DMS53 (cell line): ENCODE measurements around the gene NAPEPLD.

Source experiments
- DNase-seq: peaks from one replicate; lab custom pipeline; 2025; lab: John Stamatoyannopoulos, UW

The NAPEPLD gene

DNA sequence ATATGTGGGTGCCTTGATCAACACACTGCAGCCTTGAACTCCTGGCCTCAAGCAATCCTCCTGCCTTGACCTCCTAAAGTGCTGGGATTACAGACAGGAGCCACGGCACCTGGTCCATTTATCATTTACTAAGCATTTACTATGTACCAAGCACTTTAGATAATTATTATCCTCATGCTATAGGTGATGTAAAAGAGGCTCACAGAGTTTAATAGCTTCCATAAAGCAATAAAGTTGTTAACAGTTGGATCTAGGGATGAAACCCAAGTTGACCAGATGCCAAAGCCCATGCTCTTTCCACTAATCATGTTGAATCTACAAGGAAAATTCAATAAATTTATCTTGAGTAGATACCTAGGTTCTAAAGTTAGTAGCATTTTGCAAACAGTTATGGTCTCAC lies 5.0 kb downstream of the NAPEPLD start:
- DNase-seq, result no peak

DNA sequence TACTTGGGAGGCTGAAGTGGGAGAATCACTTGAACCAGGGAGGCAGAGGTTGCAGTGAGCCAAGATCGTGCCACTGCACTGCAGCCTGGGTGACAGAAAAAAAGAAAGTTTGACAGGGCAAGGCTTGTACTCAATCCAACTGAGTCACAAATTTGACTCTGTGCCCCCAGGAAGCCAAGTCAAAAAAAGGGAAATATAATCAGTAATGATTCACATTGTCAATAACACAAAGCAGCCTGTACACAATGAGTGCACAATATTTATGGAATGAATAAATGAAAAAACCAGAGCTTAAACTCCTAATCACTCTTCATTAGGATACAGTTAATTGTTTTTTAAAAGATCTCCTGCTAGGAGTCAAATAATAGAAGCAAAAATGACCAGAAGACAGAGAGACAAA lies 6.4 kb downstream of the NAPEPLD start:
- DNase-seq, result no peak

DNA sequence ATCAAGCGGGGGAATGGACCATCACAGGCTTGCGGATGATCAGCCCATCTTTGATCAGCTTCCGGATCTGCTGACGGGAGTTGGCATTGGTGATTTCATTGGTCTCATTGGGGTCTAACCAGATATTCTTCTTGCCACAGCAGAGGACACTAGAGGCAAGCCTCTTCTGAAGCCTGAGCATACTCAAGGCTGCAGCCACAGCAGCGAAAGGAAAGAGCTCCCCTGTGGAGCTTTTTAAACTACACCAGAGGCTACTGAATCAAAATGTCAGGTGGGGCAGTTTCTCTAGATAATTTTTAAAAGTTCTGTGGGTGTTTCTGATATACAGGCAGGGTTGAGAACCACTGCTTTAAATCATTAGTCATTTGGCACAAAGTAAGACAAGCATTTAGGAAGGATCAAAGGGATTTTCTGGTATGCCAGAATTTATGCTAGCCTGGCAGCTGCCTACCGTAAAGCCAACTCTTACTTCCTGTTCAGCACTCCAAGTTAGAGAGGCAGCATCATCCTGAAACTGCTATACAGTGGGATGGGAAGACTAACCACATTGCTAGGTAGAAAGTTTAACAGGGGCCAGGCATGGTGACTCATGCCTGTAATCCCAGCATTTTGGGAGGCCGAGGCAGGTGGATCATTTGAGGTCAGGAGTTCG lies 7.0 kb downstream of the NAPEPLD start:
- no peak for DNase-seq

DNA sequence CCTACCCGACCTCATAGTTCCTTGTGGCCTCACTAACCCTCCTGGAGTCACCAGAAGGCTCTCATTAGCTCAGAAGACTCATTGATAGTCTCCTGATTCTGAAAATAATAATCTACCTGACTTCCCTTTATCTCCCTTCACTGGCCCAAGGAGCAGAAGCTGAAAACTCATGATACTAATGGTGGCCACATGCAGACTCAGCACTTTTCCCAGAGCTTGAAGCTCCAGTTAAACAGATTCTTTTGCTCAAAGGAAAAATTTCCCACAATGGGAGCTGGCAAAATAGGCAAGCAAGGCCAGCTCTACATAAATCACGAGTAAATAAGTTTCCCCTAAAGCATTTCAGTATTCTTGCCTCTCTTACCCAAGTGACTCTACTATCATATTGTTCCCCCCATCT lies 8.2 kb downstream of the NAPEPLD start:
- DNase-seq, result no peak

DNA sequence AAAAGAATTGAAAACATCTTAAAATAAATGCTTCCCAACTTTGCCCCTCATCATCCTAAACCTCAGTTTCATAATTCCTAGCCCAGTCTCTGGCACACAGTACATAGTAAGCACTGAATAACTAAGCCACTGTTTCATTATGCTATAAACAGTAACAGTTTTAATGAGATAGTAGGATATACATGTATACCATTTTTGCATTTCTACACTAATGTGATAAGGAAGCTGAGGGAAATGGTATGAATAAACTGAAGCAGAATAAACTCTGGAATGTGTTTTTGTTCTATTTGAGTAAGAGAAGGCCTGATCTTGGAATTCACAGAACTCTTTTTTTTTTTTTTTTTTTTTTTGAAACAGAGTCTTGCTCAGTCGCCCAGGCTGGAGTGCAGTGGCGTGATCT lies 8.8 kb downstream of the NAPEPLD start:
- DNase-seq, result no peak

DNA sequence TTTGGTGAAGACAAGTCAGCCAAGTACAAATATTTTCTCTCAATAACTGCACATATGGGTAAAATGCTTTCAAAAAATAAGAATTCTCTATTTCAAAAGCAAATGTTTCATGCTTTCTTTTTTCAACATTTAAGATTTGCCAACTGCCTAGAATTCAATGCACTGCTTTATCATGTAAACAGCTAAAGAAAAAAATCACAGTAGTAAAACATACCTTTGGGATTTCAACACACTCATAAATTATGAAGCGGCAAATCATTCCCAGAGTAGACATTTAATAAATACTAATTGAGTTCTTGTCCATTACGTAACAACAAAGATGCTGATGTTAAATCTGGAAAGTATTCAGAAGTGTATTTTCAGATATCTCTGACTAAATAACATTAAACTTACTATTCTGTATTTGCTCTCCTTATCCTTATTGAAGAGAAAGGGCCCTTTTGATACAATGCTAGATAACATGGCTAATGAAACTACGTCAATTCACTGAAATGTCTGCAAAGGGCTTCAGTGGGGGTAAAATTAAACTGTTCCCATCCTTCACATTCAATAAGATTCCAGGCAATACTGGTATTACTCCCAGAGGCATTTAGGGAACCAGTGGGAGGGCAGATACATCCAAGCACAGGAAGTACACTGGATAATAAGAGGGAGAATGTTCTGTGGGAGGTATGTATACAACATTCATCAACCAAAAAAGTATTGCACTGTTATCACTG lies 13.9 kb downstream of the NAPEPLD start:
- DNase-seq, result no peak

DNA sequence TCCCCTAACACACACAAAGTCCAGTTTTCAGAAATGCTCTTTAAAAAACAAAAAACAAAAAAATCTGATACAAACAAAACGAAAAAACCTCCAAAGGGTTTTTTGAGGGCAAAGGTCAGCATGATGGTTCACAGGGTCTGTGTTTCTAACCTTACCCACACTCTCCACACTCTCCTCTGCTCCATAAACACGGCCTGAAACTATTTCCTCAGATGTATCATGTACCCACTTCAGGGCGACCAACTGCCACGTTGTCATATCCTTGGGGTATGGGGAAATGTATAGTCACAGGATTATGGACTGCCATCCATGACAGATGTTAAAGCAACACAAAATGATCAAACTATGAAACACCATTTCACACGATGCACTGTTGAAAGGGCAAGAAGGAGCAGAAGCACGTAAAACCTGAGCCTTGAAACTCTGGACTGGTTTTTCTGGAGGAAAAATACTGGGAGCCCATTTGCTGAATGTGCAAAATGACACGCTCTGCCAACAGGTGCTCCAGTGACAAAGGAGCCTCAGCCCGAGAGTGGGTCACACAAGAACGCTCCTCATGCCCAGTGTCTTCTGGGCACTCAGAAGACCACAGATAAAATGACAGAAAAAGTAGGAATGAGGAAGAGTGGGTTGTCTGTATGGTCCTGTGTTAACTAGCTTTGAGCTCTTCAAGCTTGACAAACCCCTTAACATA lies 15.8 kb downstream of the NAPEPLD start:
- DNase-seq, result no peak

DNA sequence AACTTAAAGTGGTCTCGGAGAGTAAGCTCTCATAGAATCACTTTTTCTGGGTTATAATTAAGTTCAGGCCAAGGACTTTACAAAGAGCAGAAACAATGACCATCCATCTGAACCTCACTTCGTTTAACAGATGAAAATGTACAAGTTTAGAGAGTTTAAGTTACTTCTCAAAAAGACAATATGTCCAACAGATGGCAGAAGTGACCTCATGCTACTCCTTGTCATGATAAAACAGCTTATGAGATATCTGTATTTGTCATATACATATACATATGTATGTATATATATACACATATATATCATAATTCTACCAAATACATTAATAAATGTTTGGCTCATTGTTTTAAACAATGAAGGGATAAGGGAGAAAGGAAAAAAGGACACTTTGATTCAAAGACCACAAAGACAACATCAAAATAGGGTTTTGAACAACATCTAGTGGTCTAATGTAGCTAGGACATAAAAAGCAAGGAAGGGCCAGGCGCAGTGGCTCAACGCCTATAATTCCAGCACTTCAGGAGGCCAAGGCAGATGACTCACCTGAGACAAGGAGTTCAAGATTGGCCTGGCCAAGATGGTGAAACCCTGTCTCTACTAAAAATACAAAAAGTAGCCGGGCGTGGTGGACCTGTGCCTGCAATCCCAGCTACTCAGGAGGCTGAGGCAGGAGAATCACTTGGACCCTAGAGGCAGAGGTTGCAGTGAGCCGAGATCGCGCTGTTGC lies 17.8 kb downstream of the NAPEPLD start:
- DNase-seq, result no peak

DNA sequence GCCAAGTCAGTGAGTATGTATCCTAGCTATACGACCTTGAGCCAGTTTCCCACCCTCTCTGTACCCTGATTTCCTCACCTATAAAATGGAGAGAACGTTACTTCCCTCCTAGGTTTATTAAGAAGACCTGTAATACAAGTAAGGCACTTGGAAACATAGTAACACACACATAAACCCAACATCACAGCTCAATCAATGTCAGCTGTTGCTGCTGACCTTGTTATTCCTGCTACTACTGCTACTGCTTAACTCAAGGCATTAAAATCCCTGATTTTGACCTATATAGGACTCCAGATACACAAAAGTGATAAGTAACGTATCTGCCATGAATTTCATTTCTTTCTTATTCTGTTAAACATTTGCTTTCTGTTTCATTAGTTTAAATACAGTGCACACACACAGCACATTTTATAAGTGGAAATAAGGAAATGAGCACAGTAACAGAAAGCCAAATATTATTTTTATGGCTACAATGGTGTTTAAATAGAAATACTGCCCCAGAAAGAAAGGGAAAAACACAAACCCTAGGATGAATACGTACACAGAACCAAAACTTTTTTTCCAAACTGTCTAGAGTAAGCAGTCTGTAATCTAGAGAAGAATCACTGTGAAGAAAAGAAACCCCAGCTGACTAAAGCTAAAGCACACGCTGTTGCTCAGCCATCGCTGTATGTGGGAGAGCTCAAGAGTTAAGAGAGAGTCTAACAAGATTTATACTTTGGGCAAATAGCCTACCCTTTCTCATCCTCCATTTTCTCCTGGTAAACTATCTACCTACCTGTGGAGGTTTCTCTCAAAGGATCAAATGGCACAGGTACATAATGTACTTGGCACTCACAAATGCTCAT lies 19.0 kb downstream of the NAPEPLD start:
- DNase-seq, result no peak

DNA sequence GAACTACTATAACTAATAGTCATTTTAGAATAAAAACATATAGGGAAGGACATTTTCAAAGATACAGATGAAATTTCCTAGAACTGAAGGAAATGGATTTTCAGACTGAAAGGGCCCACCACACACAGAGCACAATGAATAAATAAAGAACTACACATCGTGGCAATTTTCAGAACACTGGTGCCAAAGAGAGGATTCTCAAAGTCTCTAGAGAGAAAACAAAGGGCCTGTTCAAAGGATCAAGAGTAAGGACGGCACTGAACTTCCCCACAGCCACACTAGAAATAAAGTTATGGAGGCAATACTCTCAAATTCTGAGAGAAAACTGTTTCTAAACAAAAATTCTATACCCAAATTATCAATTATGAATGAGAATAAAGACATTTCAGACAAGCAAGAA lies 21.9 kb downstream of the NAPEPLD start:
- DNase-seq, result no peak

DNA sequence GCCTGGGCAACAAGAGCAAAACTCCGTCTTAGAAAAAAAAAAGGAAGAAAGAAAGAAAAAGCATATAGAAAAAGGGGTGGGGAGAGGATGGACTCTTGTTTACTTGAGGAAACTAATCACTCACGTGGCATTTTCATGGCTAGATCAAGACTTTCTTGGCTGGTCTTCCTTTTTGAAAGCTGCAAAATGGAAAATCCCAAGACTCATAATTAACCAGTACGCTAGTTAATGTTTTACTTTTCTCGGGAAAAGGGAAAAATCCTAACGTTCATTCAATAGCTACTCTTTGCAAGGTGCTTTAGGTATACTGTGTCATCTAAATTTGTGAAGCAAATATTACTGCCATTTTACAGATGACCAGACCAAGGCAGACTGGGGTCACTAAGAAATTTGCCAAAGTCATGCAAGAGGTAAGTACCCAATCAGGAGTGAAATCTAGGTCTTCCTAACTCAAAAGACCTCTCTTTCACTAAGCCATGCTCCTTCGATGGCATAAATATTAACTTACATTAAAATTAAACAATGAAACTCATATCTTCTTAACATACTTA lies 24.4 kb downstream of the NAPEPLD start:
- no peak for DNase-seq

DNA sequence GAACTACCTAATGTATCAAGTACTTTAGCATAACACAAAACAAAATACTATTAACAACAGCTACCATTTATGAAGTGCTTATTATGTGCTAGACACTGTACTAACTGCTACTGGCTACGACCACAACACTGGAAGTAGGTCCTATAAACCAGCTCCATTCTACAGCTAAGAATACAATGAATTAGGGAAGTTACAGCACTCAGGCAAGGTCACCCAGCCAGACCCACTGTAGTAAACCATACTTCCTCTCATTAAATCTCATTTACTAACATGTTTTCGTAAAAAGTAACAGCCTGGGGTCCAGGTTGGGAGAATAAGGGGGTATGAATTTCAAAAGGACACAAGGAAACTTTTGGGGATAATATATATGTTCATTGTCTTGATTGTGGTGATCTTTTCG lies 25.4 kb downstream of the NAPEPLD start:
- no peak for DNase-seq

DNA sequence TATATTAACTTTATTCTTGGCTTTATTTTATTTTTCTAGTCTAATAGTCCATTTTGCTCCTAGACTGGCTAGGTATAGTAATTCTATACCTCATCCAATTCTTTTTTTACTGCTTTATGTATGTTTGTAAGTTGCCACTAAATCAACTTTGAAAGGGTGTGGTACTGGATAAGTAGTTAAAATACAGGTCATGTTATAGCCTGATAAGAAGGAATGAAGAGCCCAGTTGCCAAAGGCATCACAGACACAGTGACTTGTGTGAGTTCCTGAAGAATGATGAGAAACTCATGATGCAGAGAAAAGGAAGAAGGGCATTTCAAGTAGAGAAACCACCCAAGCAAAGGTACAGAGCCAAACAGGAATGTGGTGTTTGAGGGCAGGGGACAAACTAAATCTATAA lies 27.3 kb downstream of the NAPEPLD start:
- no peak for DNase-seq

DNA sequence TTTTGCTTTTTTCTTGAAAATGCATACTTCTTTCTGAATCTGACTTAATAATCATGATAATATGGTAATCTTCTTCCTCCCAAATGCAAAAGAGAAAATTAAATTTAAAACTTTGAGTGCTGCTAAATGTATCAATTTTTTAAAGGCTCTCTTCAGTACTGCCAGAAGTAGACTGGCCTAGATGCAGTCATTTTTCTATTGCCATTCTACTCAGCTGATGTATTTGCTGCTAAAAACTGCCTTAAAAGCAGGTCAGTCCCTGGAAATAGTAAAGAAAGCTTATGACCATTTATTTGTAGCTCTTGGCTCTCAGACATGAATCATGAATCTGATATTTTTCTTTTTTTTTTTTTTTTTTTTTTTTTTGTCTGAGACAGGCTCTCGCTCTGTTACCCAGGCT lies 28.5 kb downstream of the NAPEPLD start:
- no peak for DNase-seq

DNA sequence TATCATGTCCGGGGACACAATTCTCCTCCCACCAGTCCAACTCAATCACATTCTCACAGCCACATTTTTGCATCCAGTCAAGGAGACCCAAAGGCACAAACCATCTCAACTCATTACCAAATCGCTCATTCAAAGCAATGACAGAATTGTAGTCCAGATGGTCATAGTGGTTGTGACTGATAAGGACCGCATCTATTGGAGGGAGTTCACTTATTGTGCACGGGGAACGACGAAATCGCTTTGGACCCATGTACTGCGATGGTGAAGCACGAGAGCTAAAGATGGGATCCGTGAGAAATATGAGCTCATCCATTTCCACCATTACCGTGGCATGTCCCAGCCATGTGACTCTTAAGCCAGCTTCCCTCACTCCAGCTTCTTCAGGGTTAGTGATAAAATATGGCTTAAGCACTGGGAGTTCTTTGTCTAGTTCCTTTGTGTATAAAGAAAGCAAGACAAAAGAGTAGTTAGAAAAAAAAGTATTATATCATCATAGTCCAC lies 29.1 kb downstream of the NAPEPLD start:
- DNase-seq, result no peak

DNA sequence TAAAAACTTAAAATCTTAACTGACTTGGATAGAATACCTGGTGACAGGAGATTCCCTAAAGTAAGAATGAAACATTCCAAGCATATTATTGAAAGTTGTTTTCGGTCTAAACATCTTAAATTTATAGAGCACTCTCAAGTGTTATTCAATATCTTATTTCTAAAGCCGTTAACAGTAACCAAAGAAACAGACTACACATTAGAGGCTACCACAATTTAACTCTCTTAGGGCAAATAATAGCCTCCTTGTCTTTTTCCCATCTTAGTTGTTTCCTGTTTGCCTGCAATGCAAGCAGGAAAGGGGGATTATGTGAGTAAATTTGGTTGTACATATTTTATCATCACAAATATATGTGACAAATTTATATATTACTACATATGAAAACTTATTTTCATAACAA lies 31.4 kb downstream of the NAPEPLD start:
- DNase-seq, result no peak

DNA sequence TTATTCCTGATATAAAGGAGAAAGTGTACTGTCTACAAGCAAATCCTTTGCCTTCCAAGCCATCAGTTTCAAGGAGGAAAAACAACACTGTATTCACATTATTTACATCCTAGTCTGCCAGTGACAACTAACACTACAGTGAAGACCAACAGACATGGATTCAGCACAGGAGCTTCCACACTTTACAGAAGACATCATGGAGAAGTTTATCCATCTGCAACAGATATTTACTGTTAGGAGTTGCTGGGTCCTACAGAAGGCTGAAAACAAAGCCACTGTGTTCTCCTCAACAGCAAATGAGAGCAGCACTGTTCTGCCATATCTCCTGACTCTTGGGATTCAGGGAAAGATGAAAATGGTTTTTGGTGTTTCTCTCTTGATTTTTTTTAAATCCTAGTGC lies 31.9 kb downstream of the NAPEPLD start:
- DNase-seq, result no peak

DNA sequence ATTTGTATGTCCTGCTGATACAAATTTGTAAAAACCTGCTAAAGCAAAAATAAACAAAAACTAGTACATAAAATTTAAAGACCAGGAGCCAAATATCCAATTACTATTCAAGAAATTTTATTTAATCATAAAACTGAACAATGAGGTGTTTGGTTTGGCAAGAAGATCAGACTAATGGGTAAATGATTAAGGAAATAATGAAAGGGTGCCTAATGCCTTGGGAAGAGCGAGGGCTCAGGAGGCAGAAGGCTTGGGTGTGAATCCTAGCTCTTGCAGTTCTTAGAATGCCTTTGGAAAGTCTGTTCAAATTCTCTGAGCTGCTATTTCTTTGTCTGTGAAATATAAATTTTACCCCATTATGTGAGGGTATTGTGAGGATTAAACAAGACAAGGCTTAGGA lies 32.4 kb downstream of the NAPEPLD start:
- DNase-seq, result no peak

DNA sequence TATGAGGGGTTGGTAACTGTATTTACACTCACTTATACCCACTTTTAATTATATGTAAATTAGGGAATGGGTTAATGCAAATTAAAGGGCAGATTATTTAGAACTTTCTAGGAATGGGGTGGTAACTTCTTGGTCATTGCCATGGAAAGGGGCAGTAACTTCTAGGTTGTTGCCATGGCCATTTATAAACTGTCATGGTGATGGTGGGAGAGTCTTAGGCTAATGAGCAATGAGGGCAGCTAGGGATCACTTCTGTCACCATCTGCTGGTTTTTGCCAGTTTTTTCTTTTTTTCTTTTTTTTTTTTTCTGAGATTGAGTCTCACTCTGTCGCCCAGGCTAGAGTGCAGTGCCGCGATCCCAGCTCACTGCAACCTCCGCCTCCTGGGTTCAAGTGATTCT lies 33.1 kb downstream of the NAPEPLD start:
- no peak for DNase-seq

DNA sequence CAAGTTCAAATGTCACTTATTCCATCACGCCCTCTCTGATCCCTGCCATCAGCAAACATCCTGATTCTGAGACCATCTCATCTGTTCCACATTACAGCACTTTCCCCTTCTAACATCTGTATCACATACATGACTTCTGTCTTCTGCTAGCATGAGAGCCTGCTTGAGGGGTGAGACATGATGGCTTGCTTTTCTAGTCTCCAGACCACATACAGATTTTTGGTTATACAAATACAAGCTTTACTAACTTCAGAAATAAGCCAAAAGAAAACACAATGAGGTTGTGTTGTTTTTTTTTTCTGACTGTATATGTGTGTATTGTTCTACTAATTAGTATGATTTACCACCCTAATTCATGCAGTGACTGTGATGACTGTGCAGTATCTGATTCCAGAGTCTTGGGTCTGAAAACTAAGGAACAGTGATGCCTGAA lies 34.3 kb downstream of the NAPEPLD start:
- DNase-seq, result no peak

DNA sequence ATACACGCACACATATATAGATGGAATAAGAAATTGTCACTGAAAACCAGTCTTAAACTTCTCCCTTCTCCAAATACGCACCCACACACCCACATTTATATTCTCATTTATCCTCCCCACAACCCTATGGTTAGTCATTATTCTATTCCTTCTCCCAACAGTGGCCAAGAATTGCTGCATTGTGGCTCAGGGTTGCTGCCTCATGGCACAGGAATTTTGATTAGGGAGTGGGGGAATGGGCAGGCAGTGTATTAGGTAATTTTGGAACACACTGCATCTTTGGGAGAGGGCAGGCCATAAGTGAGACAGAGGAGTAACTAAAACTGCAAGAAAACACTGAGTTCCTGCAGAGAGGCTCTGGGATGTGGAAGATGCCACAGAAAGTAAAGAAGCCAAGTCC lies 35.7 kb downstream of the NAPEPLD start:
- DNase-seq, result no peak
